Posterior vena cava (tissue), 2 donors: ENCODE data around the gene GRK1. TPM values are rescaled to one million over a fixed set of nuclear protein-coding genes. Genes with fewer than 3 reads are reported as not detected.
A peak's percentile ranks its signal among the peaks of the same experiment; 100 is the strongest.

Experiments
- DNase-seq: peaks from one replicate; pipeline ENCODE4 v3.0.0-alpha.2; 2020; ENCODE audit warnings: low spot score
- intact Hi-C, 2 donors: fragments of 100-400 bp; cut with DNase I; formaldehyde crosslinking; loops; one replicate each; pipeline versions ENCODE4 v1.14.1 to v1.14.2; 2022 to 2023
- total RNA-seq, 2 donors: library from RNA; stranded (reverse); fragmentation: NEBNext Ultra II Directional; extraction: Animal tissue kit (Norgen Biotek cat#: 25700); gene quantifications; one replicate each; pipeline ENCODE4 v1.2.1, GENCODE V29; 2021
- donor health status: DM: yes; HTN: yes; CAD: no.
- donor health status: DM: yes; HTN: yes; CAD: no.

The GRK1 gene
- total RNA-seq, 2 donors from 2014 or later: not detected

DNA sequence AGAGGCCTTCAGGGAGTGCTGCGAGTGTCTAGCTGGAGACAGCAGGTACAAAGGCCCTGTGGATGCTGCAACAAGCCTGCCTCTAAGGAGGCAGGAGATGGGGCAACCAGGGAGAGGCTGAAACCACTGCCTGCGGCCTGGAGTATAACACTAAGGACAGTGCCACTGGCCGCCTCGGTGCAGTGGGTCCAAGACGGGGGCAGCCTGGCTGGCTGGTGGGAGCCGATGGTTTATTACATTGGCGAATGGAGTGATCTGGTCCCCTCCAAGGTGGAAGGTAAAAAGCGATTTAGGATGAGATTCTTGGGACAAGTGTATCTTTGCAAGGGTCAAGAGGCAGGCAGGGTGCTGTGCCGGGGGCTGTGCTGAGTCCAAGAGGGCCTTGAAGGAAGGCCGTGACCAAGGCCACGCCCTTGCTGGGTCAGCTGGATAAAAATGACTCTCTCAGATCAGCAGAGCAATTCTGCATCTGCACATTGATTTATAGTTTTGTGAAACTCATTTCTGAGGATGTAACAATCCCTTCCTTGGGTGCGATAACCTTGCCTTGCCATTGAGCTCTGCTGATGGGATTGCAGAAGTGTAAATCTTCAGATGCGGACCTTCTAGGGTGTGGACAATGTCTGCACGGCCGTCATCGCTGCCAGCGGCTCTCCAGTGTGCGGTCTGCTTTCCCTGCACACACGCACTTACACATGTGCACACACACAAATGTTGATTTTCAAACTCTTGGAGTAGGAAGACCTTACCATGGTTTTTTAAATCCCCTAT lies 98.0 kb downstream of the GRK1 start:
- peak; percentile 58 for DNase-seq
- intact Hi-C loops: no loop called here

DNA sequence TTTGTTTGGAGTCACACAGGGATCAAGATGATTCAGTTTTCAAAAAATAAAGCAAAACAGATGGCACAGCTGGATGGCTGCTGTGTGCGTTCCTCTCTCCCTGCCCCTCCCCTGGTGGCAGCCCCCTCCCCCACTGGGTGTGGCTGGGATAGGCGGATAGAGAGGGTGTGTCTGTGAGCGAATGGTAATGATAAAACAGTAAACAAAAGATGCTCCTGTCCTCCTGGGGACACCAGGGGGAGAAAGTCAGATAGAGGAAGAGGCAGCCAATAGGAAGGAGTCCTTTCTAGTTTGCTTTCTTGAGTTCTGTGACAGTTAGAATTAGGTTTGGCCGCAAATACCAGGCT lies 98.5 kb downstream of the GRK1 start:
- intact Hi-C loops: no loop called here
- DNase-seq: peak; percentile 30

DNA sequence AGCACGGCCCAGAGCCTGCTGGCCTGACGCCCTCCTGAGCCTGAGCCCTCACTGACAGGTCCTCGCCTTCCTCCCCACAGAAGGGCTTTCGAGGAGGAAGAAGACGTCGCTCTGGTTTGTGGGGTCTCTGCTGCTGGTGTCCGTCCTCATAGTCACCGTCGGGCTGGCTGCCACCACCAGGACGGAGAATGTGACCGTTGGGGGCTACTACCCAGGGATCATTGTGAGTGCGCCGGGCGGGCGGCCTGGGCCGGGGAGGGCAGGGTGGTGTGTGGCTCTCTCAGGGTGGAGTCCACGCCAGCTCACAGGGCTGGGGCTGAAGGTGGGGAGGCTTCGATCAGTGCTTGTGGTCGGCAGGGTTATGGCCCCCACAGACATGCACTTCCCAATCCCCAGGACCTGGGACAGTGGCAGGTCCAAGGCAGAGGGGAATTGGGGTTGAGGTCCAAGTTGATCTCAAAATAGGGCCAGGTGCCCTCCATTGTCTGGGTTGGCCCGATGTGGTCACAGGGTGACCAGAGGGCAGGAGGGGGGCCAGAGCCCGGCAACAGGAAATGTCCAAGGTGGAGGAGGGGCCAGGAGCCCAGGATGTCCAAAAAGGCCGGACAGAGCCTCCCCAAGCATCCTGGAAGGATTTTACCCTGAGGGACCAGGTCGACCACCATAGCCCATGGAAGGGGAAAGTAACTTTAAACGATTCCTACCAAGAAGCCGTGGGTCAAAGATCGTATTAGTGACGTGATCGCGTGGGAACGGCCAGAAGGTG lies 99.2 kb downstream of the GRK1 start:
- intact Hi-C loops: no loop called here
- DNase-seq: peak; percentile 69

DNA sequence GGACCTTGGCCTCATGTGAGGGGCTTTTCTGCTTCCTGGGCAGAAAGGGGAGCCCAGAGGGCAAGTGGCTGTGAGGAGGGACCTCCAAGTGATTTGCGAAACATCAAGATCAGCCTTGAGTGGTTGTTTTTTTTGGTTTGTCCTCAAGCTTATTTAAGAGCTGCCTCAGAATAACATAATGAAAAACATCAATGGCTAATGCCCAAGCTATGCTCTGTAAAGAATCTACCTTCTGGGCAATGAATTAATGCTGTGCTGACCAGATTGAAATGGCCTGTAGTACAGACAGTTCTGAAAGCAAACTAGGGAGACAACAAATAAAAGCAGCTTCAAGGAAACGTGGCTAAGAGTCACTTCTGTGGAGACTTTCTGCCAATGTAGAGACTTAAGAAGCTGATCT lies 100.3 kb downstream of the GRK1 start:
- intact Hi-C loops: no loop called here
- DNase-seq: no peak

DNA sequence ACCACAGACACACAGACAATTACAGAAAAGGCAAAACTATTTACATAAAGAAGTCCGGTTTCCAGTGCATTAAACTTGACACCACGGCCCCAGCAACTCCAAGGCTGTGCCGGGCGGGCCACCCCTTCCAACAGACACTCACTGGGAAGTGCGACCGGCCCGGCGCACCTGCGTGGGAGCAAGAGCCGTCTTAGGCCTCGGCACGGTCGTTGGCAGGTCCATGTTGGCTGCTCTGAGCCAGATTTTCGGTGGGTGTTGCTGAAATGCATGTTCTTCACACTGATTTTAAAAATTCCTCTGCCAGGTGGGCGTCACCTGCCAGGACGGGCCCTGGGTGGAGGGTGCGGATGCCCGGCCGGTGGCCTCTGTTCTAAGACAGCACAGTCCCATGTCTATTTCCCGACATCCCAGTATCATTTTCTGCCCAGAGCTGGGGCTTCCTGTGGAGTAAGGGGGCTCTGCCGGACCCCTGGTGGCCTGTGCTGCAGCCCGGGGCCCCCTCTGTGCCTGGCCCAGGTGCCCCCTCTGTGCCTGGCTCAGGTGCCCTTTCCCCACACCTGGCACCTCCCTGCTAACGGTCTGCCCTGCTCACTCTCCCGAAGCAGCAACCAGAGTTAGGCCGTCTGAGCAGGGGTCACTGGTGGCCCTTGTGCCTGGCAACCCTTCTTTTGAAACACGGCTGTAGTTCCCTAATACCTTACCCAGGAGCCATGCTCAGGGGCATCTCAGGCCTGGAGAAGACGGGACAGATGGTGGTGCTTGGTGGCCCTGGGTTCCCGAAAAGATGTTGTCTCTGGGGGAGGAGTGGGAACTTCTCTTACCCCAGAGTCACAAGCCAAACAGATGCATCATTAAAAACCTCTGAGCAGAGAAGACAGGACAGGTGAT lies 101.2 kb downstream of the GRK1 start:
- intact Hi-C loops: no loop called here
- DNase-seq: peak; percentile 77

DNA sequence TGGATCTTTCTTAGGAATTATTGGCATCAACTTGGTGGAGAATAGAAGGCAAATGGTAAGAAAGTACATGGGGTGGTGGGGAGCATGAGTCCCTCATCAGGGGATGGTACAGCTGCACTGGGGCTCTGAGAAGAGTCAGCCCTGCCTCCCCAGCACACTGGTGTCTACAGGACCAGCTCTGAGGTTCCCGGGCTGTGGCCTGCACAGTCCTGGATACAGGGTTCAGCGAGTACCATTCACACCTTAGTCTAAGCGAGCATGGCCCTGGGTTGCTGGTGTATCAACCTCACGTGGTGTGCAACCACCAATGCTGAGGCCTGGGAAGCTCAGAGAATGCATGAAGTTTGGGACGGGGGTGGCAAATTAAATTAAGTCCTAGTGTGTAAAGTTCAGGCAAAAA lies 102.1 kb downstream of the GRK1 start:
- intact Hi-C loops: no loop called here
- DNase-seq: peak; percentile 64

DNA sequence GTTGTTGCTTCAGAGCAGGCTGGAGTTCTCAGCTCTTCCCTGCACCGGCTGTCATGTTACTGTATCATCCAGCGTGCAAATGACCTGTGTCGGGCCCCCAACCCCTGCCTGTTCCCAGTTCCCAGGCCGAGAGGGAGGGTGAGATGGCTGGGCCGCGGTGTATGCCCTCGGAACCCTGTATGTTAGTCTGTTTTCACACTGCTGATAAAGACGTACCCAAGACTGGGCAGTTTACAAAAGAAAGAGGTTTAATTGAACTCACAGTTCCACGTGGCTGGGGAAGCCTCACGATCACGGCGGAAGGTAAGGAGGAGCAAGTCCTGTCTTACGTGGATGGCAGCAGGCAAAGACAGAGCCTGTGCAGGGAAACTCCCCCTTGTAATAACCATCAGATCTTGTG lies 102.9 kb downstream of the GRK1 start:
- intact Hi-C loops: no loop called here
- DNase-seq: peak; percentile 67

DNA sequence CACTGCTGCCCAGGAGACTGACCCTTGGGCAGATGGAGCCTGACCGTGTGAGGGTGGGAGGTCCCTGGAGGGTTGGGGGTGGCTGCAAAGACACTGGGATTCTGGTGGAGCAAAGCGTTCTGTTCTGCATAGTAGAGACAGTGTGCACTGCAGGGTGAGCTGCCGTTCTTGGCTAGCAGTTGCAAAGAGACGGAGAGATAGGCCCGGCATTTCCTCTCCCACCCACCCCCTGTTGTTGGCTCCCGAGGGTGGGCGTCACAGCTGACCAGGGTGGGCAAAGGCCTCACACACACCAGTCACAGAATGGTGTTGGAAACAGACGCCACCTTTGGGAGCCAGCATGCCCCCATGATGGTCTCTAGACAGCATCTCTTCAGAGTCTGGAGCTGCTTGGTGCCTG lies 103.4 kb downstream of the GRK1 start:
- intact Hi-C loops: no loop called here
- peak; percentile 38 for DNase-seq

DNA sequence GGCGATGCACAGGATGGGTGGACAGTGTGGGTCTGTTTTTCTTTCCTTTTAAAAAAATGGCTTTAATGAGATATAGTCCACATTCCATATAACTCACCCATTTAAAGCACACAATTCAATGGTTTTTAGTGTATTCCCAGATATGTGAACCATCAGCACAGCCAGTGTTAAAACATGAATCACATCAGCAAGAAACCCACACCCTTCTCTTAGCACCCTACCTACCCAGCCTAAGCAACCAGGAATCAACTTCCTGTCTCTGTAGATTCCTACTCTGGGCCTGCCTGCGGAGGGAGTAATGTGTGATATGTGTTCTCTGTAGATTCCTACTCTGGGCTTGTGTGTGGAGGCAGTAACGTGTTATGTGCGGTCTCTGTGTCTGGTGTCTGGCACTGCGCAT lies 103.9 kb downstream of the GRK1 start:
- DNase-seq: no peak

DNA sequence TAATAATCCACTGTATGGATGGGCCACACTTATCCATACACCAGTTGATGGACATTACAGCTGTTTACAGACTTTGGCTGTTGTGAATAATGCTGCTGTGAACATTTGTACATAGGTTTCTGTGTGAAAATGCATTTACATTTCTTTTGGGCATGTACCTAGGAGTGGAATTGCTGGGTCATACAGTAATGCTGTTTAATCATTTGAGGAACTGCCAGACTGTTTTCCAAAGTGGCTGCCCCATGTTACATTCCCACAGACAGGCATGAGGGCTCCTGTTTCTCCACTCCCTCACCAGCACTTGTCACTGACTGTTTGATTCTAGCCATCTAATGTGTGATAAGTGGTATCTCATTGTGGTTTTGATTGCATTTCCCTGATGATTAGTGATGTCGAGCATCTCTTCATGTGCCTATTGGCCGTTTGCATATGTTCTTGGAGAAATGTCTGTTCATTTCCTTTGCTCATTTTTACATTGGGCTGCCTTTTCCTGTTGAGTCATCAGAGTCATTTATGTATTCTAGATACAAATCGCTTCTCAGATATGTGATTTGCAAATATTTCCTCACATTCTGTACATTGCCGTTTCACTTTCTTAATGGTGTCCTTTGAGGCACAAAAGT lies 104.8 kb downstream of the GRK1 start:
- DNase-seq: no peak

More for the DNA sequence above, 103.9 kb downstream of the GRK1 start:
- intact Hi-C loops: no loop called here

DNA sequence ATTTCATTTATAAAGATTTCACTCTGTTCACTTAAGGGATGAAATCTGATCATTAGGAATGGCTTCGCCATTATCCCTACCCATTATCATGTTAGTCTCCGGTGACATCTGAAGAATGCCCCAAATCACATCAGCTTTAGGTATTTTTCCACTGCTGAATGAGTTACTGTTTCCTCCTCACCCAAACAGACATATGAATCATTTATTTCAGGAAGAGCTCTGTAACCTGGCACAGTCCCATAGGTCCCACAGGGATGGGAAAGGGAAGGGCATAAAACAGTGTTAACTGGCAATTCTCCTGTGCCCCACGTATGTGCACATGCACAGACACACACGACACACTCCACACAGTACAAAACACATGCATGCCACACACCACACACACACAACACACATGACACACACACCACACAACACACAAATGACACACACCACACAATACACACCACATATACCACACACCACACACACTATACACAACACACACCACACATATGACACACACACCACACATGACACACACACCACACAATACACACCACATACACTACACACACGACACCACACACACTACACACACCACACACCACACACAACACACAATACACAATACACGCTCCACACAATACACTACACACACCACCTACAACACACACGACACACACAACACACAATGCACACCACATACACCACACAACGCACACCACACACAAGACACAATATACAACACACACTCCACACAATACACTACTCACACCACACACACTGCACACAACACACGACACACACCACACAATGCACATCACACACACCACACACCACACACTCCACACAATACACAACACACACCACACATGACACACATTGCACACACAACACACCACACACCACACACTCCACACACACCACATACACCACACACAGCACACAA lies 107.4 kb downstream of the GRK1 start:
- peak; percentile 35 for DNase-seq
- intact Hi-C loops: no loop called here

More for the DNA sequence above, 104.8 kb downstream of the GRK1 start:
- intact Hi-C loops: no loop called here

DNA sequence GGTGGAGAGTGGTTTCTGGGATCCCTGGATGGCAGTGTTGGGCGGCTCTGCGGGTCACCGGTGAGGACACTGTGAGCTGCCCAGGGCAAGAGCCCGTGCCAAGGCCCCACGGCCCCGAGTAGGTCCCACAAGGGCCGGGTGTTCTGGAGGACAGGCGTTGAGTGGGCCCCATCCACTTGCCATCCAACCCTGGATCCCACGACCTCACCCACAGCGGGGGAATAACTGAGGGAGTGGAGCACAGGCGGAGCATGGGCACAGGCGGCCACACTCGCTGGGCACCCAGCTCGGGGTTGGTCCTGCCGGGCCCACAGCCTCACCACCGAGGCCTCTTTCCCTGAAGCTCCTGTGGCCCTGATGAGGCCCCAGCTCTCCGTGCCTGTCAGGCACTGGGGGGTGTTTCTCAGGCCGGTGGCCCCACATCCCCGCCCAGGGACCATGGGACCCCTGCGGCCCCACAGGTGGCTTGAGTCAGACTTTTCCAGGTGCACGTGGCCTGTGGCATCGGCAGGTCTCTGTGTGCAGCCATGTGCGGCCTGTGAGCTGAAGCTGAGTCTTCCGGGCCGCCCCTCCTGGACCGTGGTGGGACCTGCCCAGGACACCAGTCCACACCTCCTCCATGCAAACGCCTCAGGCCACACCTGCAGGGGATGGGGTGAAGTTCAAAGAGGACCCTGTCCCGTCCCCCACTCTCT lies 108.6 kb downstream of the GRK1 start:
- DNase-seq: peak; percentile 70
- intact Hi-C loops: no loop called here

DNA sequence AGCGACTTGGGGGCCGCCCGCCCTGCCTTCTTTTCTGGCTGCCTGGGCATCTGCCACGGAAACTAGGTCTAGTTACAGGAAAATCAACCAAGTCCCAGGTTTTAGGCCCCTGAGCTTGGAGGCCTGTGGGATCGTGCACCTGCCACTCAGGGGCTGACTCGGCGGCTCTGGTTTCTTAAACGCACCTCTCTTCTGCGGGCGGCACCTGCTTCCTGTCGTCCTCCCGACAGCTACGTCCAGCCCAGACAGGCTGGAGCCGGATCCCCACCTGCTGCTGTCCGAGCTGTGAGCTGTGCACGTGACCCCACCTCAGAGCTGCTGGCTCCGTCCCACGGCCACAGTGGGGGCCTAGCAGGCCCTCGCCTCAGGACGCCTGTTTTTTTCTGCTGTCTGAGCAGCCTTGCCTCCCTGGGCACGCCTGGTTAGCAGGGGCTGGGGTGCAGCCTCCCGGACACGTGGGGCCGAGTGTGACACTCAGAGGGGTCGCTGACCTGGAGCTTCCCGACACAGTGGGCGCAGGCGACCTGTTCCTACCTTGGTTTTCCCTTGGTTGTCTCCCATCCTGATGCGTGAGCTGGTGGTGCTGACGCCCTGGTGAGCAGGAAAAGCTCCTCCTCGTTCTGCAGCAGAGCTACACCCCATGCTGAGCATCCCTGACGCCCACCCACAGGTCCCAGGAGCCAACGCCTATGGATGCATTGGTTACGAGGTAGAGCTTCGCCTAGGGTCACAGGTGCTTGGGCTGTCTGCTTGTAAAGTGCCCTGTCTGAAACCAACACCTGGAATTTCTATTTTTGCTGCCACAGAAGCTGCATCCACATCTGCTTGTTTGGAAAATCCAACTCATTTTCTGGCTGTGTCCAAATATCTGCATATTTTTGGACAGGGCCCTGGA lies 109.5 kb downstream of the GRK1 start:
- intact Hi-C loops: no loop called here
- DNase-seq: peak; percentile 67

DNA sequence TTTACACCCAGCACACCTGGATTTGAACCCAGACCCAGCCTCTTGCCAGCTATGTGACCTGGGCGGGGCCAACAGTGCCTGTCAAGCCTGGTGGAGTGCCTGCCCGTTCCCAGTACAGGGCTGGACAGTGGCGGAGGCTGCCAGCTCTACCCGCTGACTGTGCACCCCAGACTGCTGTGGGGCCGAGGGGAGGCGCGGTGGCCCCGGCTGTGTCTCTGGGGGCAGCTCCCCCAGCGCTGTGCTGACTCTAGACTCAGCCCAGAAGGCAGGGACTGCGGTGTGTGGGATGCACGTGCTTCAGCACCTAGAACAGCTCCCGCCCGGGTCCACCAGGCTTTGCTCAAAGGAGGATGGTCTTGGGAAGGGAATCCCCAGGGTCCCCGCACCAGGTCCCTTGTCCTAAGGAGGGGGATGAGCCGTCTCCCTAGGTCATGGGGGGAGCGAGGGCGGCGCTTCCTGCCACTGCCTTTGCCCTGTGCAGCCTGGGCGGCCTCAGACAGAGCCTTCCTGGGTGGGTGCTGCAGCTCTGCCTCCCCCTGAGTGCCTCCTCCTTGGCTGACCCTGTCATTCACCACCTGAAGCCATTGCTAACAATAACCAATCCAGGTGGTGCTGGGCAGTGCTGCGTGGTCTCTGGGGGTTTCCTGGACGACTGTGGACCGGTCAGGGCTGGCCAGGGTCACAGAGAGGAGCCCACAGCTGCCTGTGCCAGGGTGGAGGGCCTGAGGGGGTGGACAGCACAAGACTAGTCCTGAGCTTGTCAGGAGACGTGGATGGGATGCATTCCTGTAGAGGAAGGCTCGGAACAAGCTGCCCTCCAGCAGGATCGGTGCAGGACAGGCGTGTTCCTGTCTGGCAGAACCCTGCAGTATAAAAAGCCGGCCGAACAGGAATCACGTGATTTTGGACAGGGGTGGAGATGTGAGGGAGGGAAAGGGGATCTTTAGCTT lies 110.6 kb downstream of the GRK1 start:
- peak; percentile 80 for DNase-seq
- intact Hi-C loops: no loop called here

DNA sequence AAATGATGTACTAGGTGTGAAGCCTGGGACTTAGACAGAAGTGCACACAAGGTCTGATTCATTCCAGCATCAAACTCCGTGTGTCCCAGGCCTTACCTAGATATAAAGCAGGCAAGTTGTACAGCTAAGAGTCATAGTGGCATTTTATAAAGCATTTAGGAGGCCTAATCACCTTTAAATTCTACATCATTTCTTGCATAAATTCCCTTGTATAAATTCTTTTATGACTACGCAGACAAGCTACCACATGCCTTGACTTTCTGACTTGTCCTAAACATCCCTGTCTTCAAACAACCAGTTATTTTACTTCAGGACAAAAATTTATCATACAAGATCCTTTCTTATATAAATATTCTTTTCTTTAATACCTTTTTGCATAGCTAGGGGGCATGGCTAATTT lies 114.6 kb downstream of the GRK1 start:
- intact Hi-C loops: no loop called here
- no peak for DNase-seq

DNA sequence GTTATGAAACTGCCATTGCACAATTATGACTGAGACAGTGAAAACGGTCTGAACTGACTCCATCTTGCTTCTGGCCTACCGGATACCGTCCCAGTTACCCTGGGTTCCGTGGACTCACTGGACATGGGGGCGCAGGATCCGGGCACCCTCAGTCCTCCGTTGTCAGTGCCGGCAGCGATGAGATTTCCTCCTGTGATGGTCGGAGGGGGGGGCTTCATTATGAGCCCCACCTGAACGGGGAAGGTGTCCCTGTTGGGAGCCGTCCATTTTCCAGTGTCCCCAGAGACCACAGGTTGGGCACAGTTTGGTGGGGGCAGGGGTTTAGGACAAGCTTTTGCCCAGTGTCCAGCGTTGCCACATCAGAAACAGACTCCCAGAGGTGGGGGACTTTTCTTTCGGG lies 115.5 kb downstream of the GRK1 start:
- intact Hi-C loops: no loop called here
- peak; percentile 44 for DNase-seq
